ENCODE measurements around the gene ZNF512B.

Gene ZNF512B

DNA sequence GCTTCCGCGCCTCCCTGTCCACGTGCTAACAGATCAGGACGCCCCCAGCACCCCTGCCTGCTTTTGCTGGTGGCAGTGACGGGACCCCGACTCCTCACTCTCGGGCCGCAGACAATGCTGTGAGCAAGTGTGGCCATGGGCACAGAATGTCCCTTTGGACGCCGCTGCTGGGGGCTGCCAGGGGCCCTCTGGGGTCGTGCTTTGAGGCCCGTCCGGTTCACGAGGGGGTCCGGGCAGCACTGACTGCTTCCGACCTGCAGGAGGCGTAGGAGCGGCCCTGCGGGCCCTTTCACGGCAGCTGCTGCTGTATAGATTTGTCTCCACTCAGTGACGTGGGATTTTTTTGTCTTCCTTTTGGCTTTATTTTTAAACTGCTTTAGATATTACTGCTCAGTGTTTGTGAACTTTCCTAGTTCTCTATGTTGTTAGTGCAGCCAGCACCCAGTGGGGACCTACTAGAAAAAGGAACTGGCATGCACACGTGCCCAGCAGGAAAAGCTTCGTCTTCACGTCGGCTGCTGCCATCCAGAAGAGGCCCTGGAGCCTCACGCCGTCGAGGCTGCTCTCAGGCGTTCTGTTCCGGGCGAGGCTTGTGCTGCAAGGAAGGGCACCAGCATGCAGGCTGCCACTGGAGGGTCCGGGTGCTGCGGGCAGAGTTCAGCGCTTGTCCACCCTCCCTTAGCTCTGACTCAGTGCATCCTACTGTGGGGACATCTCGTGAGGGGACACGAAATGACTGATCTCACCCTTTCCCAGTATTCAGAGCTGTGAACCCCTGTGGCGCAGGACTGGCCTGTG lies 35.3 kb downstream of the ZNF512B start:
- Histone ChIP-seq H3F3A (ENCODE audit: control insufficient read depth, insufficient read depth) (0 out of 2 replicates have a peak, but pooled peaks cover 3% of the 10 kb centered on the region), H3K4me3 (ENCODE audit: low read length) (no peak overlapping the region), H3K4me2 (ENCODE audit: low read length) (no peak overlapping the region), H3K36me3 (ENCODE audit: control insufficient read depth, low read length) (peaks cover 57% of the 10 kb centered on the region), H3K9me3 (ENCODE audit: control insufficient read depth, insufficient read depth, low read length) (no peaks in the 10 kb centered on the region), H3K27ac (ENCODE audit: low read depth, low read length) (no peak overlapping the region), H3K4me1 (ENCODE audit: control insufficient read depth, low read length) (no peaks in the 10 kb centered on the region), H3K9me2 (replicated peaks; ENCODE audit: control insufficient read depth, low read length) (no peaks in the 10 kb centered on the region), H3K79me2 (ENCODE audit: control insufficient read depth, low read length) (0 out of 2 replicates have a peak, but pooled peaks cover 4% of the 10 kb centered on the region), H4K20me1 (ENCODE audit: control insufficient read depth, insufficient read depth, low read depth, low read length) (no peaks in the 10 kb centered on the region), H3K27me3 (ENCODE audit: control insufficient read depth, low read length) (no peaks in the 10 kb centered on the region)
- no peak for TF ChIP-seq EZH2phosphoT487 (IDR thresholded peaks at IDR 0.05; ENCODE audit: borderline replicate concordance, low read length)
- TF ChIP-seq, protein P1, sequence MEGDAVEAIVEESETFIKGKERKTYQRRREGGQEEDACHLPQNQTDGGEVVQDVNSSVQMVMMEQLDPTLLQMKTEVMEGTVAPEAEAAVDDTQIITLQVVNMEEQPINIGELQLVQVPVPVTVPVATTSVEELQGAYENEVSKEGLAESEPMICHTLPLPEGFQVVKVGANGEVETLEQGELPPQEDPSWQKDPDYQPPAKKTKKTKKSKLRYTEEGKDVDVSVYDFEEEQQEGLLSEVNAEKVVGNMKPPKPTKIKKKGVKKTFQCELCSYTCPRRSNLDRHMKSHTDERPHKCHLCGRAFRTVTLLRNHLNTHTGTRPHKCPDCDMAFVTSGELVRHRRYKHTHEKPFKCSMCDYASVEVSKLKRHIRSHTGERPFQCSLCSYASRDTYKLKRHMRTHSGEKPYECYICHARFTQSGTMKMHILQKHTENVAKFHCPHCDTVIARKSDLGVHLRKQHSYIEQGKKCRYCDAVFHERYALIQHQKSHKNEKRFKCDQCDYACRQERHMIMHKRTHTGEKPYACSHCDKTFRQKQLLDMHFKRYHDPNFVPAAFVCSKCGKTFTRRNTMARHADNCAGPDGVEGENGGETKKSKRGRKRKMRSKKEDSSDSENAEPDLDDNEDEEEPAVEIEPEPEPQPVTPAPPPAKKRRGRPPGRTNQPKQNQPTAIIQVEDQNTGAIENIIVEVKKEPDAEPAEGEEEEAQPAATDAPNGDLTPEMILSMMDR (IDR thresholded peaks at IDR 0.05; ENCODE audit: low read depth, low read length, poor library complexity, severe bottlenecking), result no peak

DNA sequence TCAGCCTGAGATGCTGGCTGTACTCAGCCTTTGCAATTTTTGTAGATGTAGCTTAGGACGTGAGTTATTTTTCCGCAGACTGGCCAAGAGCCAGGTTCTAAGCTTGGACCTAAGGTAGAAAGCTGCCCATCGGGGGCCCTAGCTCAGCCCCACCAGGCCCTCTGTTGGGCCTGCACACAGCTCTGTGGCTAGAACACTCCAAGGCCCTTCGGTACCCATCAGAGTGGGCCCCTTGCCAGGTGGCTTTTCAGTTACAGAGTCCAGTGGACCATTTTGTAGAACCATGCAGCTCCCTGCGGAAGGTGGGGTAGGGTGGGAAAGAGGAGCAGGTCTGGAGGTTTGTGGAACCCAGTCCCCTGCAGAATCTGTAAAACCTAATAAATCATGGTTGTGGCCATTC lies 36.1 kb downstream of the ZNF512B start:
- Histone ChIP-seq H3K9me2 (replicated peaks; ENCODE audit: control insufficient read depth, low read length) (no peaks in the 10 kb centered on the region), H3K36me3 (ENCODE audit: control insufficient read depth, low read length) (peaks cover 54% of the 10 kb centered on the region), H4K20me1 (ENCODE audit: control insufficient read depth, insufficient read depth, low read depth, low read length) (no peaks in the 10 kb centered on the region), H3K27me3 (ENCODE audit: control insufficient read depth, low read length) (no peaks in the 10 kb centered on the region), H3K4me3 (ENCODE audit: low read length) (no peak overlapping the region), H3K4me1 (ENCODE audit: control insufficient read depth, low read length) (no peaks in the 10 kb centered on the region), H3K4me2 (ENCODE audit: low read length) (no peak overlapping the region), H3K9me3 (ENCODE audit: control insufficient read depth, insufficient read depth, low read length) (no peaks in the 10 kb centered on the region), H3K27ac (ENCODE audit: low read depth, low read length) (no peak overlapping the region), H3K79me2 (ENCODE audit: control insufficient read depth, low read length) (0 out of 2 replicates have a peak, but pooled peaks cover 4% of the 10 kb centered on the region), H3F3A (ENCODE audit: control insufficient read depth, insufficient read depth) (0 out of 2 replicates have a peak, but pooled peaks cover 3% of the 10 kb centered on the region)
- TF ChIP-seq, protein P1 (IDR thresholded peaks at IDR 0.05; ENCODE audit: low read depth, low read length, poor library complexity, severe bottlenecking), result no peak
- TF ChIP-seq EZH2phosphoT487 (IDR thresholded peaks at IDR 0.05; ENCODE audit: borderline replicate concordance, low read length), result no peak

GRCh38 chr20:63932606-63933160 lies 37.0 kb downstream of the ZNF512B start:
- Histone ChIP-seq H3K27ac (ENCODE audit: low read depth, low read length) (no peak overlapping the region), H3K4me2 (ENCODE audit: low read length) (no peak overlapping the region), H3F3A (ENCODE audit: control insufficient read depth, insufficient read depth) (0 out of 2 replicates have a peak, but pooled peaks cover 2% of the 10 kb centered on the region), H3K9me2 (replicated peaks; ENCODE audit: control insufficient read depth, low read length) (no peaks in the 10 kb centered on the region), H3K4me1 (ENCODE audit: control insufficient read depth, low read length) (no peaks in the 10 kb centered on the region), H3K27me3 (ENCODE audit: control insufficient read depth, low read length) (no peaks in the 10 kb centered on the region), H3K79me2 (ENCODE audit: control insufficient read depth, low read length) (0 out of 2 replicates have a peak, but pooled peaks cover 4% of the 10 kb centered on the region), H3K4me3 (ENCODE audit: low read length) (no peak overlapping the region), H4K20me1 (ENCODE audit: control insufficient read depth, insufficient read depth, low read depth, low read length) (no peaks in the 10 kb centered on the region), H3K9me3 (ENCODE audit: control insufficient read depth, insufficient read depth, low read length) (no peaks in the 10 kb centered on the region), H3K36me3 (ENCODE audit: control insufficient read depth, low read length) (peaks cover 61% of the 10 kb centered on the region)
- TF ChIP-seq EZH2phosphoT487 (IDR thresholded peaks at IDR 0.05; ENCODE audit: borderline replicate concordance, low read length), result no peak
- TF ChIP-seq, protein P1 (IDR thresholded peaks at IDR 0.05; ENCODE audit: low read depth, low read length, poor library complexity, severe bottlenecking), result no peak
